ENCODE measurements around the gene CDYL2.

Gene CDYL2

GRCh38 chr16:80618862-80619648 lies 185.3 kb downstream of the CDYL2 start:
- DNase-seq, result no peak

- no peak for DNase-seq
These were observed 188.0 kb downstream of the CDYL2 start for GRCh38 chr16:80616362-80616761.

- no peak for DNase-seq
These were observed 188.7 kb downstream of the CDYL2 start for GRCh38 chr16:80615735-80616134.

- no peak for DNase-seq
These were observed 189.3 kb downstream of the CDYL2 start for GRCh38 chr16:80614908-80615671.

- no peak for DNase-seq
These were observed 191.9 kb downstream of the CDYL2 start for GRCh38 chr16:80612461-80613017.

GRCh38 chr16:80611930-80612327 lies 192.5 kb downstream of the CDYL2 start:
- DNase-seq, result no peak

- no peak for DNase-seq
These were observed 193.0 kb downstream of the CDYL2 start for GRCh38 chr16:80611171-80611929.

- DNase-seq, result no peak
These were observed 193.8 kb downstream of the CDYL2 start for GRCh38 chr16:80610481-80611156.

GRCh38 chr16:80608946-80609345 lies 195.5 kb downstream of the CDYL2 start:
- DNase-seq, result no peak

GRCh38 chr16:80607204-80607603 lies 197.2 kb downstream of the CDYL2 start:
- DNase-seq, result no peak

- no peak for DNase-seq
These were observed 198.1 kb downstream of the CDYL2 start for GRCh38 chr16:80606221-80606766.

GRCh38 chr16:80604600-80605355 lies 199.6 kb downstream of the CDYL2 start:
- no peak for DNase-seq

- no peak for DNase-seq
These were observed 201.5 kb downstream of the CDYL2 start for GRCh38 chr16:80602894-80603293.

GRCh38 chr16:80601182-80601581 lies 203.2 kb downstream of the CDYL2 start:
- no peak for DNase-seq

GRCh38 chr16:80599466-80599865 lies 204.9 kb downstream of the CDYL2 start:
- DNase-seq, result no peak

- DNase-seq, result no peak
These were observed 207.7 kb downstream of the CDYL2 start for GRCh38 chr16:80596507-80597207.

GRCh38 chr16:80594756-80595155 lies 209.6 kb downstream of the CDYL2 start:
- DNase-seq, result no peak

GRCh38 chr16:80592273-80592672 lies 212.1 kb downstream of the CDYL2 start:
- DNase-seq, result no peak

- DNase-seq, result peak; percentile 78
These were observed 213.1 kb downstream of the CDYL2 start for GRCh38 chr16:80591071-80591915.

GRCh38 chr16:80587071-80587470 lies 217.3 kb downstream of the CDYL2 start:
- no peak for DNase-seq

Measured in CD4-positive, alpha-beta T cell treated with Interleukin-17A for 1 hour (primary cell).